Stomach (tissue), 9 donors: ENCODE measurements around the gene FBXO7. TPM values are rescaled to one million over a fixed set of nuclear protein-coding genes. Genes with fewer than 3 reads are reported as not detected.

Source experiments
- DNase-seq, 2 donors: peaks; one replicate each; pipeline versions ENCODE4 v3.0.0 to v3.0.0-alpha.2; 2013 to 2019
- H3K27ac ChIP-seq, 5 donors: fragments of 200-600 bp in 4 of 5; sonication (generic) in 4 of 5; one replicate each; pipeline ENCODE4 v1.5.1; 2013 to 2019; ENCODE audit warnings: mild to moderate bottlenecking in 1 of 5, moderate library complexity in 1 of 5
- H3K27me3 ChIP-seq, 3 donors: fragments of 200-600 bp; sonication (generic); one replicate each; pipeline ENCODE4 v1.5.1; 2017 to 2019; ENCODE audit warnings: mixed run types in 1 of 3
- H3K36me3 ChIP-seq, 4 donors: fragments of 200-600 bp; sonication (generic); 1 replicate in 3 of 4; 2 replicates in 1 of 4; pipeline ENCODE4 v1.5.1; 2016 to 2019
- H3K4me1 ChIP-seq, 4 donors: fragments of 200-600 bp; sonication (generic); one replicate each; pipeline ENCODE4 v1.5.1; 2016 to 2019
- H3K4me3 ChIP-seq, 4 donors: fragments of 200-600 bp; sonication (generic) in 3 of 4; one replicate each; pipeline ENCODE4 v1.5.1; 2016 to 2019; ENCODE audit warnings: mild to moderate bottlenecking in 1 of 4
- H3K9me3 ChIP-seq, 4 donors: fragments of 200-600 bp; sonication (generic); one replicate each; pipeline ENCODE4 v1.5.1; 2016 to 2019
- EP300 ChIP-seq: sonication (generic); formaldehyde crosslinking; IDR thresholded peaks from one replicate; pipeline ENCODE4 v1.6.1; 2017; ENCODE audit warnings: antibody characterized with exemption
- POLR2A ChIP-seq, 4 donors: fragments of 450-650 bp; IDR thresholded peaks; one replicate each; pipeline ENCODE4 v1.6.1; 2016; ENCODE audit warnings: antibody characterized with exemption in 4 of 4, control low read depth in 2 of 4, mild to moderate bottlenecking in 1 of 4, moderate library complexity in 1 of 4
- POLR2AphosphoS5 ChIP-seq, 3 donors: sonication (generic); formaldehyde crosslinking; IDR thresholded peaks; one replicate each; pipeline ENCODE4 v1.6.1; 2016; ENCODE audit warnings: antibody characterized with exemption in 3 of 3
- WGBS, 5 donors: extraction: QIAGEN DNeasy Blood & Tissue Kit in 3 of 5; methylation state at CpG; one replicate each; pipeline versions ENCODE4 v1.1.5 to v1.1.7; 2013 to 2018; 5-methylcytosine and 5-hydroxymethylcytosine counted together
- intact Hi-C: fragments of 100-400 bp; cut with DNase I; formaldehyde crosslinking; loops from one replicate; pipeline ENCODE4 v1.15.1; 2023; ENCODE audit warnings: low total_unique reads
- polyA plus RNA-seq, 3 donors: library from polyadenylated mRNA; stranded (reverse); fragments of 200-250 nt; gene quantifications; one replicate each; pipeline ENCODE4 v1.2.3, GENCODE V29; 2013
- total RNA-seq, 5 donors: library from RNA; depleted of rRNA; stranded (reverse); fragments of >200 nt; gene quantifications; one replicate each; pipeline versions ENCODE4 v1.1.0 to v1.2.3, GENCODE V29; 2014 to 2016
- TF ChIP-seq, protein P1 (sequence below), 7 experiments: fragments of 450-650 bp in 4 of 7; fragments of 200-600 bp in 3 of 7; sonication (generic) in 3 of 7; IDR thresholded peaks; one replicate each; pipeline ENCODE4 v1.5.1; 2016 to 2019; ENCODE audit warnings: antibody characterized with exemption in 7 of 7, control low read depth in 2 of 7, mild to moderate bottlenecking in 1 of 7
- donor health status: healthy with polysubstance abuse.
- donor health status: Bipolar disorder and iron deficiency.
- donor health status: healthy.

FBXO7 gene
- total and polyA plus RNA-seq, 8 donors, result 44.9 to 132 (median 65.9) TPM

DNA sequence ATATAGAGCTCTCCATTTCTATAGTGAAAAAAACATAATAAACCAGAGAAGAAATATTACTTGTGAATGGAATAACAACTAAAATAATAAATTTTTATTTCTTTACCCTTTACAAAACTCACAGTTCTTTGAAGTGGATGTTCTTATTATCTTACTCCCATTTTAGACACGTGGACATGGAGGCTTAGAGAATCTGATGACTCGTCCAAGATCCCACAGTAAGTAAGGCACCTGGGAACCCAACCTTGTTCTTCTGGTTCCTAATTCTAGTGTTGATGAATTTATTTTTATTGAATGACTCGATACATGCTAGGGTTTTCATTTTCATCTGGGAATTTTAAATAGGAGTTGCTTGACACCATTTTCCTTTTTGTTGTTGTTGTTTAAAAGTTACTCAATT lies 12.2 kb upstream of the FBXO7 start:
- WGBS, 5 donors, result 61 to 68% (median 63%) methylated on average over 3 of the region's 3 CpGs

DNA sequence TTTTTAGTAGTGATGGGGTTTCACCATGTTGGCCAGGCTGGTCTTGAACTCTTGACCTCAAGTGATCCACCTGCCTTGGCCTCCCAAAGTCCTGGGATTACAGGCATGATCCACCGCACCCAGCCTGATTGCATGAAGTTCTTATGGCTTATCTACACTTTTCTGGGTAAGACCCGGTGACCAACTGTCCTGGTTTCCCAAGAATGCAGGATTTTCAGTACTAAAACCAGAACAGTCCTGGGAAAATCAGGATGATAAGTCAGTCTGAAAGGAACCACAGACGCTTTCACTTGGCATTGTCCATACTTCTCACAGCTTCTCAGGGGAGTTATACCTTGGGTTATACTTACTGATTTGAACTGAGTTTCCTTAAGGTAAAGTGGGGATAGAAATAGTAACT lies 8.9 kb upstream of the FBXO7 start:
- no peak overlapping the region for H3K27ac ChIP-seq
- intact Hi-C loops, result loop anchor here (10.0 kb wide), 1 partner anchor 51 kb away; the partner anchor contains the start of gene RTCB
- WGBS, 5 donors, result 81 to 91% (median 85%) methylated on average over 3 of the region's 3 CpGs
- H3K36me3 ChIP-seq, result no peaks in the 10 kb centered on the region
- no peak for DNase-seq
- TF ChIP-seq POLR2A (IDR thresholded peaks at IDR 0.05) (no peak), POLR2AphosphoS5 (IDR thresholded peaks at IDR 0.05) (no peak), EP300 (no peak)
- TF ChIP-seq, protein P1, sequence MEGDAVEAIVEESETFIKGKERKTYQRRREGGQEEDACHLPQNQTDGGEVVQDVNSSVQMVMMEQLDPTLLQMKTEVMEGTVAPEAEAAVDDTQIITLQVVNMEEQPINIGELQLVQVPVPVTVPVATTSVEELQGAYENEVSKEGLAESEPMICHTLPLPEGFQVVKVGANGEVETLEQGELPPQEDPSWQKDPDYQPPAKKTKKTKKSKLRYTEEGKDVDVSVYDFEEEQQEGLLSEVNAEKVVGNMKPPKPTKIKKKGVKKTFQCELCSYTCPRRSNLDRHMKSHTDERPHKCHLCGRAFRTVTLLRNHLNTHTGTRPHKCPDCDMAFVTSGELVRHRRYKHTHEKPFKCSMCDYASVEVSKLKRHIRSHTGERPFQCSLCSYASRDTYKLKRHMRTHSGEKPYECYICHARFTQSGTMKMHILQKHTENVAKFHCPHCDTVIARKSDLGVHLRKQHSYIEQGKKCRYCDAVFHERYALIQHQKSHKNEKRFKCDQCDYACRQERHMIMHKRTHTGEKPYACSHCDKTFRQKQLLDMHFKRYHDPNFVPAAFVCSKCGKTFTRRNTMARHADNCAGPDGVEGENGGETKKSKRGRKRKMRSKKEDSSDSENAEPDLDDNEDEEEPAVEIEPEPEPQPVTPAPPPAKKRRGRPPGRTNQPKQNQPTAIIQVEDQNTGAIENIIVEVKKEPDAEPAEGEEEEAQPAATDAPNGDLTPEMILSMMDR (IDR thresholded peaks at IDR 0.05), result no peak
- no peak overlapping the region for H3K4me3 ChIP-seq
- no peaks in the 10 kb centered on the region for H3K4me1 ChIP-seq
- H3K9me3 ChIP-seq, result no peaks in the 10 kb centered on the region
- H3K27me3 ChIP-seq, result peaks cover 0 to 40% (median 0%) of the 10 kb centered on the region in 3 donors

More for the DNA sequence above, 12.2 kb upstream of the FBXO7 start:
- Histone ChIP-seq H3K9me3 (no peaks in the 10 kb centered on the region), H3K4me1 (no peaks in the 10 kb centered on the region), H3K36me3 (no peaks in the 10 kb centered on the region), H3K27me3 (peaks cover 0 to 68% (median 0%) of the 10 kb centered on the region in 3 donors), H3K27ac (no peak overlapping the region), H3K4me3 (no peak overlapping the region)
- no peak for DNase-seq
- TF ChIP-seq EP300 (no peak), POLR2A (IDR thresholded peaks at IDR 0.05) (no peak), POLR2AphosphoS5 (IDR thresholded peaks at IDR 0.05) (no peak)
- TF ChIP-seq, protein P1 (IDR thresholded peaks at IDR 0.05), result no peak
- intact Hi-C loops, result loop anchor here (10.0 kb wide), 1 partner anchor 48 kb away; the partner anchor contains the start of gene RTCB

DNA sequence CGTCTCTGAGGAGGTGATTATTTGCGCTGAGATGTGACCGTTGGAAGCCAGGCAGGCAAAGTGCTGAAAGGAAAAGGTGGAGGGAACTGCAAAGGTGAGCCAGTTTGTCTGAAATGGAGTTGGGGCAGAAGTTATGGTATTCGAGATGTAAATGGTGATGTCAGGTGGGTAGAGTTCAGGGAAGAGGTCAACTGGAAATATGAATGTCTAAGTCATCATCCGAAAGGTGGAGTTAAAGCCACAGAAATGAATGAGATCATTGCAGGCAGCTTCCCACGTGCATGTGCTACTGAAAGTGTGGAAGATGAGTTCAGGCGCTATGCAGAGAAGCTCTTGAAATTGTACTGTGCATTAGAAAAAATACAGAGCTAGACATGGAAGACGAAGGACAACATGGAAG lies 8.1 kb upstream of the FBXO7 start:
- intact Hi-C loops, result loop anchor here (10.0 kb wide), 1 partner anchor 52 kb away; the partner anchor contains the start of gene RTCB
- no peak overlapping the region for H3K4me3 ChIP-seq
- TF ChIP-seq POLR2AphosphoS5 (IDR thresholded peaks at IDR 0.05) (no peak), POLR2A (IDR thresholded peaks at IDR 0.05) (no peak), EP300 (no peak)
- TF ChIP-seq, protein P1 (IDR thresholded peaks at IDR 0.05), result no peak
- H3K27ac ChIP-seq, result no peak overlapping the region
- 73 to 78% (median 76%) methylated on average over 8 of the region's 8 CpGs for WGBS, 5 donors
- no peaks in the 10 kb centered on the region for H3K36me3 ChIP-seq
- DNase-seq, result no peak
- no peaks in the 10 kb centered on the region for H3K4me1 ChIP-seq
- no peaks in the 10 kb centered on the region for H3K9me3 ChIP-seq
- peaks cover 0 to 40% (median 0%) of the 10 kb centered on the region in 3 donors for H3K27me3 ChIP-seq

DNA sequence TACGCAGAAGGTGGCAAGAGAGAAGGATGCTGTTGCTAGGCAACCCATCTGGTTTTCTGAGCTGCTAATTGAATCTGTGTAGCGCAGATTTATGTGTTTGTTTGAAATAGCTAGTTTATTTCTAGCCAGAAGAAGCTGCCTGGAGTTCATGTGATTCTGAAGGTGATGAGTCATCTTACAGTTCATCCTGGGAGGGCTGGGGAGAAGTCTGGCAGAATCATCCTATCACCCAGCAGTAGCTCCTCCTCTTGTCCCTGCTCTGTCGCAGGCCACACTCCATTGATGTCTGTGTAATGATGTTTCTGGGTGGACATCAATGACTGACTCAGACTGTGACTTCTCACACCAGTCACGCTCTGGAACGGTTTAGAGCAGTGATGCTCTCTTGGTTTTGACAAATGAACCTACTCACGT lies 4.8 kb upstream of the FBXO7 start:
- peaks cover 8 to 21% (median 13%) of the 10 kb centered on the region in 4 donors for H3K4me1 ChIP-seq
- no peak overlapping the region for H3K4me3 ChIP-seq
- H3K27me3 ChIP-seq, result peaks cover 0 to 22% (median 0%) of the 10 kb centered on the region in 3 donors
- H3K9me3 ChIP-seq, result no peaks in the 10 kb centered on the region
- DNase-seq, result peak in 1 of 2 donors; percentile 51
- H3K27ac ChIP-seq, result no peak overlapping the region
- H3K36me3 ChIP-seq, result no peaks in the 10 kb centered on the region
- intact Hi-C loops, result loop anchor here (10.0 kb wide), 1 partner anchor 55 kb away; the partner anchor contains the start of gene RTCB
- 44 to 56% (median 54%) methylated on average over 6 of the region's 6 CpGs for WGBS, 5 donors
- TF ChIP-seq POLR2A (IDR thresholded peaks at IDR 0.05) (no peak), POLR2AphosphoS5 (IDR thresholded peaks at IDR 0.05) (no peak), EP300 (no peak)
- TF ChIP-seq, protein P1 (IDR thresholded peaks at IDR 0.05), result no peak
